GM23248 (cell line): ENCODE data around the gene STRA6. TPM values are rescaled to one million over a fixed set of nuclear protein-coding genes. Genes with fewer than 3 reads are reported as not detected.

ENCODE experiments used
- DNase-seq: peaks from one replicate; pipeline ENCODE4 v3.0.0-alpha.2; 2015
- H2AFZ ChIP-seq: fragments of 200-600 bp; sonication (generic); 2 replicates; pipeline ENCODE4 v1.6.1; 2016; ENCODE audit warnings: antibody characterized with exemption
- H3F3A ChIP-seq: fragments of 200-600 bp; sonication (generic); 2 replicates; pipeline ENCODE4 v1.6.1; 2016; ENCODE audit warnings: mild to moderate bottlenecking, antibody characterized with exemption, mixed run types; ENCODE audit not compliant: insufficient read depth
- H3K27ac ChIP-seq: fragments of 200-600 bp; sonication (generic); 2 replicates; pipeline ENCODE4 v1.5.1; 2016; ENCODE audit warnings: mild to moderate bottlenecking
- H3K27me3 ChIP-seq: fragments of 200-600 bp; sonication (generic); replicated peaks from 2 replicates; pipeline ENCODE4 v1.6.1; 2016; ENCODE audit warnings: mild to moderate bottlenecking; ENCODE audit not compliant: insufficient read depth
- H3K36me3 ChIP-seq: fragments of 200-600 bp; sonication (generic); 2 replicates; pipeline ENCODE4 v1.6.1; 2016; ENCODE audit warnings: low read depth, mild to moderate bottlenecking
- H3K4me1 ChIP-seq: fragments of 200-600 bp; sonication (generic); 2 replicates; pipeline ENCODE4 v1.6.1; 2016; ENCODE audit warnings: mild to moderate bottlenecking; ENCODE audit not compliant: insufficient read depth
- H3K4me2 ChIP-seq: fragments of 200-600 bp; sonication (generic); one replicate; pipeline ENCODE4 v1.6.1; 2016; ENCODE audit warnings: mild to moderate bottlenecking; ENCODE audit not compliant: unreplicated experiment
- H3K4me3 ChIP-seq: fragments of 200-600 bp; sonication (generic); 2 replicates; pipeline ENCODE4 v1.5.1; 2016; ENCODE audit warnings: mild to moderate bottlenecking
- H3K79me2 ChIP-seq: fragments of 200-600 bp; sonication (generic); 2 replicates; pipeline ENCODE4 v1.6.1; 2016; ENCODE audit warnings: mild to moderate bottlenecking; ENCODE audit not compliant: insufficient read depth
- H3K9ac ChIP-seq: fragments of 200-600 bp; sonication (generic); 2 replicates; pipeline ENCODE4 v1.6.1; 2016; ENCODE audit warnings: mild to moderate bottlenecking
- H3K9me2 ChIP-seq: fragments of 200-600 bp; sonication (generic); 2 replicates; pipeline ENCODE4 v1.6.1; 2016; ENCODE audit warnings: mixed run types, mild to moderate bottlenecking, moderate library complexity; ENCODE audit not compliant: insufficient read depth
- H3K9me3 ChIP-seq: fragments of 200-600 bp; sonication (generic); one replicate; pipeline ENCODE4 v1.6.1; 2017; ENCODE audit warnings: low read depth
- H4K20me1 ChIP-seq: fragments of 200-600 bp; sonication (generic); 2 replicates; pipeline ENCODE4 v1.6.0; 2016; ENCODE audit not compliant: insufficient read depth
- EZH2 ChIP-seq: fragments of 200-600 bp; sonication (generic); IDR thresholded peaks from 2 replicates; pipeline ENCODE4 v1.6.1; 2018; ENCODE audit warnings: antibody characterized with exemption, mild to moderate bottlenecking; ENCODE audit not compliant: insufficient read depth, poor library complexity, severe bottlenecking
- EZH2phosphoT487 ChIP-seq: fragments of 200-600 bp; sonication (generic); IDR thresholded peaks from 2 replicates; pipeline ENCODE4 v1.6.1; 2018; ENCODE audit warnings: antibody characterized with exemption, moderate library complexity, mild to moderate bottlenecking, low read depth; ENCODE audit not compliant: insufficient read depth
- WGBS, 2 experiments: methylation state at CpG; one replicate each; pipeline ENCODE4 v1.1.6; 2015 to 2017; ENCODE audit warnings: low lambda C conversion rate in 2 of 2, low coverage in 1 of 2; ENCODE audit errors: missing lambda C conversion rate in 2 of 2; 5-methylcytosine and 5-hydroxymethylcytosine counted together
- in situ Hi-C: fragments of 300-500 bp; cut with MboI; formaldehyde crosslinking; loops from 2 replicates; pipeline ENCODE4 v1.15.0; 2020
- polyA plus RNA-seq: library from polyadenylated mRNA; unstranded; fragments of >200 nt; fragmentation: Nextera tagmentation; extraction: Ambion mirVana; gene quantifications from 2 replicates; pipeline ENCODE4 v1.2.1, GENCODE V29; 2016
- total RNA-seq: library from RNA; depleted of rRNA; stranded (reverse); fragments of >200 nt; shearing (Covaris generic); gene quantifications from 2 replicates; pipeline ENCODE4 v1.2.3, GENCODE V29; 2014

The STRA6 gene
- total and polyA plus RNA-seq, 2 experiments from 2014 or later: not detected

DNA sequence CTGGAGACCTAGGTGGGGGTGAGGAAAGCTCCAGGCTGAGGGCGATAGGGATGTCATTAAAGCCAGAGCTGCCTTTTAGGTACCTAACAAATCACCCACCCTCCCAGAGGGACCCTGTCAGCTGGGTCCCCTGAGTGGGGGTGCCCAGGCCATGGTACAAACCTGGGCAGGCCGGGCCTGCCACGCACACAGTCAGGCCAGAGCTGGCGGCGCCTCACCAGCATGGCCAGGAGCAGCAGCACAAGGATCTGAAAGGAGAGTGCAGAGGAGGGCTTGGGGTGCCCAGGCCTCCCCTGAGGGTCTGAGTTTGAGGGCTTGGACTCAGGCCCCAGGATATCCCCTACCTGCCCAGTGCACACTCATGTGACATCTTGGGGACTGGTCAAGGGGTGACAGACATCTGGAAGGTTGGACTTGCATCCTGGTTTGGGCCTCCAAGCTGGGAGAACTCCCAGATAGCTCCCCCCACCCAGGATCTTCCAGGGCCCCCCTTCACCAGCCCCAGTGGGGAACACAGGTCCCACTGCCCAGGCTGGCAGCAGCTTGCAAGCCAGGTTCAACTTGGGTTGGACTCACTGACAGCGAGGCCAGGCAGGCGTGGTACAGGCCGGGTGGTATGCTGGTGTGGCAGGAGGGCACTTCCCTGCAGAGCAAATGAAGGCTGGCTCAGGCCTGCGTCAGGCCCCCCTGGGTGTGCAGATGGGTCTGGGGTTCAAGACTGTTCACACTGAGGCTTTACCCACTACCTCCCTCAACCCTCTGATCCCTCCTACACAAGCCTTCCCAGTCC lies 5.2 kb downstream of the STRA6 start:
- in situ Hi-C loops: no loop called here
- Histone ChIP-seq H4K20me1 (no peaks in the 10 kb centered on the region), H2AFZ (no peak overlapping the region), H3K9ac (peak overlapping the region; percentile 61; the same call in 1 of the 2 replicates), H3K27me3 (no peaks in the 10 kb centered on the region), H3K9me3 (no peaks in the 10 kb centered on the region), H3K4me2 (peak overlapping the region; percentile 49), H3K9me2 (no peaks in the 10 kb centered on the region), H3K79me2 (no peaks in the 10 kb centered on the region), H3K27ac (no peak overlapping the region), H3K36me3 (no peaks in the 10 kb centered on the region), H3K4me3 (no peak overlapping the region), H3F3A (peaks cover 37% of the 10 kb centered on the region), H3K4me1 (peaks cover 49% of the 10 kb centered on the region)
- no peak for DNase-seq
- 94 to 98% methylated on average over 9 of the region's 9 CpGs for WGBS, 2 experiments
- TF ChIP-seq EZH2phosphoT487 (no peak), EZH2 (no peak)

- H3K27ac ChIP-seq: peak overlapping the region; percentile 59
- no peaks in the 10 kb centered on the region for H3K9me2 ChIP-seq
- in situ Hi-C loops: no loop called here
- H3K9me3 ChIP-seq: no peaks in the 10 kb centered on the region
- TF ChIP-seq EZH2 (no peak), EZH2phosphoT487 (no peak)
- H3K36me3 ChIP-seq: no peaks in the 10 kb centered on the region
- H3K79me2 ChIP-seq: no peaks in the 10 kb centered on the region
- peaks cover 48% of the 10 kb centered on the region for H3K4me1 ChIP-seq
- H2AFZ ChIP-seq: no peak overlapping the region
- H3K4me3 ChIP-seq: no peak overlapping the region
- peak overlapping the region; percentile 49 for H3K4me2 ChIP-seq
- H3K9ac ChIP-seq: no peak overlapping the region
- peaks cover 37% of the 10 kb centered on the region for H3F3A ChIP-seq
- 1 to 3% methylated on average over 7 of the region's 7 CpGs for WGBS, 2 experiments
- no peaks in the 10 kb centered on the region for H4K20me1 ChIP-seq
- no peaks in the 10 kb centered on the region for H3K27me3 ChIP-seq
- DNase-seq: peak; percentile 98
Measured at GRCh38 chr15:74196175-74196574, 6.4 kb downstream of the STRA6 start.

GRCh38 chr15:74194572-74195559 lies 7.7 kb downstream of the STRA6 start:
- no peaks in the 10 kb centered on the region for H3K79me2 ChIP-seq
- no peak overlapping the region for H3K4me2 ChIP-seq
- H3K4me1 ChIP-seq: peaks cover 35% of the 10 kb centered on the region
- H3K4me3 ChIP-seq: no peak overlapping the region
- no peak for DNase-seq
- H4K20me1 ChIP-seq: no peaks in the 10 kb centered on the region
- H3K27me3 ChIP-seq: no peaks in the 10 kb centered on the region
- peak overlapping the region; percentile 49; the same call in 1 of the 2 replicates for H3K9ac ChIP-seq
- H3K9me3 ChIP-seq: no peaks in the 10 kb centered on the region
- WGBS, 2 experiments: 97 to 99% methylated on average over 13 of the region's 13 CpGs
- peak overlapping the region; percentile 76; the same call in 1 of the 2 replicates for H3K27ac ChIP-seq
- H3K9me2 ChIP-seq: no peaks in the 10 kb centered on the region
- H2AFZ ChIP-seq: no peak overlapping the region
- no peaks in the 10 kb centered on the region for H3K36me3 ChIP-seq
- TF ChIP-seq EZH2 (no peak), EZH2phosphoT487 (no peak)
- H3F3A ChIP-seq: peaks cover 37% of the 10 kb centered on the region
- in situ Hi-C loops: no loop called here

DNA sequence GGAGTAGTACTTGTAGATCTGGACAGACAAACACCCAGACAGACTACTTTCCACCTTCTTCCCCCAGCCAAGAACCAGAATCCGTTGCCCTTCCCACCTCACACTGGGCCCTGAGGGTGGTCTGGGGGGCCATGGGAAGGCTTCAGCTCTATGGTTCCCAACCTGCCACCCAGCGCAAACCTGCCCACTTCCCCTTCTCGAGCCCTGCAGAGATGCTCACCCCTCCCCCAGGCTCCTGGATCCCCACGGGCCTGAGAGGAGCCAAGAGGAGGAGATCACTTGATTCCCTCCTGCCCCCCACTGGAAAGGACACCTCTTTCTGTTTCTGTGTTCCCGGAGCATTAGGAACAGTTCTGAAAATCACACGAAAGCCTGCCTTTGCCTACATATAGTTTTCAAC lies 8.7 kb downstream of the STRA6 start:
- 84 to 86% methylated on average over 5 to 6 of the region's 6 CpGs for WGBS, 2 experiments
- in situ Hi-C loops: no loop called here
- Histone ChIP-seq H2AFZ (no peak overlapping the region), H3K27ac (peak overlapping the region; percentile 76), H3K4me3 (no peak overlapping the region), H3K9ac (peak overlapping the region; percentile 49; the same call in 1 of the 2 replicates), H3K79me2 (no peaks in the 10 kb centered on the region), H3K4me1 (peaks cover 34% of the 10 kb centered on the region), H3F3A (peaks cover 37% of the 10 kb centered on the region), H4K20me1 (no peaks in the 10 kb centered on the region), H3K4me2 (no peak overlapping the region), H3K36me3 (no peaks in the 10 kb centered on the region), H3K27me3 (no peaks in the 10 kb centered on the region), H3K9me2 (no peaks in the 10 kb centered on the region), H3K9me3 (no peaks in the 10 kb centered on the region)
- TF ChIP-seq EZH2 (no peak), EZH2phosphoT487 (no peak)
- no peak for DNase-seq
